ENCODE measurements around the gene ZNF432.
"Not testable (repeated sequence)": the region's sequence is repeated elsewhere in the genome, so short reads cannot be mapped to it uniquely, and the experiment has no call there.

The ZNF432 gene

DNA sequence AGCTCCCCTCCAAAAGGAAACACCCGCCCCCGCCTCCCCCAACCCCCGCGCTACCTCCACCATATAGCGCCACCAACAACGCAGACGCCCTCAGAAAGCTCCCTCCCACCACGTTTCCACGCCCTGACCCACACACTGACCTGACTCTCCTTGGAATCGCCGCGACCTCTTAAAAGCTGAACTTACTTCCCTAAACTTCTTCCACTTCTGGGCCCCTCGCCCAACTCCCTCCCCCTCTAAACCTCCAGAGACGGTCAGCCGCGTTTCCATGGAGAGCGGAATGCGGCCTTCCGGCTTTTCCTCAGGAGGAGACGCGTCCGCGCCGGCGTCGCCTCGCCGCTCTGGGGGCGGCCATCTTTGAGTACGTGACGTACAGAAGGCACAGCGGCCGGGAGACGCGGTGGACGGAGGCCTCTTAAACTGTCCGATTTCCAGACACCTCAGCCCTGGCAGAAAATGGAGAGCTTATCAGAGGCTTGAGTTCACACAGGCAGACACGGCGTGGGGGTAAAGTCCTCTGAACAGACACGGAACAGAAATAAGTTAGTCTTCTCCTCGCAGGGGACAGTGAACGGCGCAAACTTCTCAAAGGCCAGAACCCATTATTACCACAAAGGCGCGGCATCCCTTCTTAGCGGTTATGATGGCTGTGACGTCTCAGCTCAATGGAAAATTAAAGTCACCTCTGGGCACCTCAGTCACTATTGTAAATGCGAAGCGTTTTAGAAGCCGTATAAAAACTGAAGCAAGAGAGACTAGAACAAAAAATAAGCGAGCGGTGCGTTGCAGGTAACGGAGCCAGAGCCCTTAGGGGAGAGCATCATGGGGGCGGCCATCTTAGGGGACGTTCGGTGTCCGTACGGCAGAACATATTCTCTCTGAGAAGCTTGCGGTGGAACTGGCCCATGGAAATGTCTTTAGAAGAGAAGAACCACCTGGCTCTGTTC is at the start of gene ZNF432:
Gene ZNF432, minus strand, starts transcription at position 284 of the 947 bp plus-strand sequence. CDS start 1,970 bp downstream, outside the sequence.
- peak; percentile 96 for DNase-seq

DNA sequence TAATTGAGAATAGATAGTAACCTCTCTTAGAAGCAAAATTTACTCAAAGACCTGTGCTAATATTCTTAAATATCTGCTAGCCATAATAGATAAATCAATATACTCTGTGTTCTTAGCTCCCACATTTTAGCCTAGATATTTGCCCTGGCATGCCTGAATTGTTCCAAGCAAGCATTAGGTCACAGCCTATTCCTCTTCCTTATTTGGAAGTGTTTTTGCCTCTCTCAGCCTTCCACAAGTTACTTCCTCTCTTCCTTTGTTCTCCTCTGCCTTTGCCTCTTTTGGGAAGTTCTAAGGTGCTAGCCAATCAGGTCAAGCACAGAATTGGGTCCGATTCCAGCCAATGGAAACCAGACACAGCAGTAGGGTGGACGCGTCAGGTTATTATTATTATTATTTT is 47.8 kb upstream of the ZNF432 start:
- DNase-seq: not testable (repeated sequence)

DNA sequence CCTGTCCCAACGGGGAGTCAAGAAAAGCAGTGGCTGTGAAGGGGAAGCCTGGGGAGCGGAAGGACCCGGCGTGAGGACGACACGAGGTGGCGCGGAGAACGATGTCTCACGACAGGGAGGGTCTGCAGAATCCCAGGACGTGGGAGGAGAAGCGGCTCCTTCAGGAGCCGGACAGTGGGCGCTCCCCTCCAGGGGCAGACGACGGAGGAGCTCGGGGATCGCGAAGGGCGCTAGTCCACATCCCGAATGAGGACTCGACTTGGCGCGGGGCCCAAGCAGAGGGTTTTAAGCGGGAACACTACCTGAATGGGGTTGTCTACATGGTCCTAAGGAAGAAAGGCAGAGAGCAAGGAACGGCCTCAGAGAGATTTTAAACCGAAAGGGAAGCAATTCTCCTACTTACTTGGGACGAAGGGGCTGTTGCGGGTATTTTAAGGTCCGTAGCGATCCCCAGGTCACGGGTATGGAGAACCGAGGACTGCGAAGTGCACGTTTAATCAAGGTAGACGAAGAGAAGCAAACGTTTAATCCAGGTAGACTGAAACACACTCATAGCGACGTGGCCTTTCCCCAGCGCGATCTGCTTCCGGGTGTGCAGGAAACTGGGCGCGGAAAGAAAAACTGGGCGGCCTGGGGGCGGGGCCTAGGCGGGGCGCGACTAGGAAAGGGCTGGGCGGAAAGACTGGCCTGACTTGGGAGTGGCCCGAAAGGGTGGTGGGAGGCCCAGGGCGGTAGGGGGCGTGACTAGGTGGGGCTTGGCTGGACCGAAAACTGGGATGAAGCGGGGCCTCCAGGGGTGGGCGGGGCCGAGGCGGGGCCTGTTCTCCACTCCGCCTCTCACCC is 46.8 kb upstream of the ZNF432 start, which contains the start of gene ZNF841:
Gene ZNF841, minus strand, starts transcription at position 594 of the 843 bp plus-strand sequence. CDS start 10,964 bp downstream, outside the sequence.
- DNase-seq: peak; percentile 95

GRCh38 chr19:52094526-52095130 is 46.0 kb upstream of the ZNF432 start:
- DNase-seq: no peak

DNA sequence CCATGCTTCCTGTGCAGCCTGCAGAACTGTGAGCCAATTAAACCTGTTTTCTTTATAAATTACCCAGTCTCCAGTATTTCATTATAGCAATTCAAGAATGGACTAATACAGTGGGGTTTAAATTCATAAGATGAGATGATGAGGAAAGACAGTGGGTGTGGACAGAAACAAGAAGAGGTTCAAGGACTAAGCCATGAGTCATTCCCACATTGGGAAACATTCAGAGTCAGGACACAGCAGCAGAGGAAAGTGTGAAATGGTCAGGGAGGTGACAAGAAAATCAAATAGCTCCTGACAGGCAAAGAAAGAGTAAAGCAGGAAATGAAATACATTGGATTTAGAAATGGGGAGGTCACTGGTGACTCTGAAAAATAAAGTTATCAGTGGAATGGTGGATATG is 37.8 kb upstream of the ZNF432 start:
- no peak for DNase-seq

- DNase-seq: peak; percentile 51
These were observed 21.9 kb upstream of the ZNF432 start for GRCh38 chr19:52070496-52070895.

DNA sequence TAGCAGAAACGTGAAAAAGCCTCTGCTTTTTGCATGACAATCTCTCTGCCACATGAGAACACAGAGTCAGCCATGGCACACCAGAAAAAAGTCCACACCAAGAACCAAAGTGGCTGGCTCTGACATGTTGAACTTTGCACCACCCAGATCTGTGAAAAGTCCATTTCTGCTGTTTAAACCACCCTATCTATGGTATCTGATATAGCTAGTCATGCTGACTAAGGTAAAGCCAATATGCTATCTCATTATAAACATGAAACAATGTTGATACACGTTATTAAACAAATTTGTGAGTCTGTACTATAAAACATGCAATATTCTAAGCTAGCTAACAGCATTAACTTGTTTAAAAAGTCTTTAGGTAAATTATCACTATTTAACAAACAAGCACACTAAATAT is 21.0 kb upstream of the ZNF432 start:
- no peak for DNase-seq

DNA sequence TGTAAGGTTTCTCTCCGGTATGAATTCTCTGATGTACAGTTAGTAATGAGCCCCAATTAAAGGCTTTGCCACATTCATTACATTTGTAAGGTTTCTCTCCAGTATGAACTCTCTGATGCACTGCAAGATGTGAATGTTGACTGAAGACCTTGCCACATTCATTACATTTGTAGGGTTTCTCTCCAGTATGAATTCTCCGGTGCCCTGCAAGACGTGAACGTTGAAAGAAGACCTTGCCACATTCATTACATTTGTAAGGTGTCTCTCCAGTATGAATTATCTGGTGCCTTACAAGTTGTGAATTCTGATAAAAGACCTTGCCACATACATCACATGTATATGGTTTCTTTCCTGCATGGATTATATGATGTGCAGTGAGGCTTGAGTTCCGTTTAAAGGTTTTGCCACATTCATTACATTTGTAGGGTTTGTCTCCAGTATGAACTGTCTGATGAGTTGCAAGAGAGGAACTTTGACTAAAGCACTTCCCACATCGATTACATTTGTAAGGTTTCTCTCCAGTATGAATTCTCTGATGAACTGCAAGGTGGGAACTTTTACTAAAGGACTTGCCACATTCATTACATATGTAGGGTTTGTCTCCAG is 17.7 kb upstream of the ZNF432 start:
- no peak for DNase-seq

DNA sequence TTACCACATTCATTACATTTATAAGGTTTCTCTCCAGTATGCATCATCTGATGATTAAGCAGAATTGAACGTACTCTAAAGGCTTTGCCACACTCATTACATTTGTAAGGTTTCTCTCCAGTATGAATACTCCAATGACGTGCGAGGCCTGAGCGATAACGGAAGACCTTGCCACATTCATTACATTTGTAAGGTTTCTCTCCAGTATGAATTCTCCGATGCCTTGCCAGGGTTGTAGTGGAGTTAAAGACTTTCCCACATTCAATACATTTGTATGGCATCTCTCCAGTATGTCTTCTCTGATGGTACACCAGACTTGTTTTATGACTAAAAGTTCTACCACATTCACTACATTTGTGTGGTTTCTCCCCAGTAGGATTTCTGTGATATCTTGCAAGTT is 16.8 kb upstream of the ZNF432 start:
- no peak for DNase-seq

DNA sequence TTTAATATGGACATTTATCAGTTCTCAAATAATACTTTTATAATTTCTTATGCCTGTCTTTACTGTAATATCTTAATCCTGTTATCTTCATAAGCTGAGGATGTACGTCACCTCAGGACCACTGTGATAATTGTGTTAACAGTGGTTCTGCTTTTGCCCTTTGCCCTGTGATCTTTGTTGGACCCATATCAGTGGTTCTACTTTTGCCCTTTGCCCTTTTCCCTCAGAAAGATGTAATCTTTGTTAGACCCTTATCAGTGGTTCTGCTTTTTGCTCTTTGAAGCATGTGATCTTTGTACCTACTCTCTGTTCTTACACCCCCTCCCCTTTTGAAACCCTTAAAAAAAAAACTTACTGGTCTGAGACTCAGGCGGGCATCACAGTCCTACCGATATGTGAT is 7.8 kb upstream of the ZNF432 start:
- DNase-seq: not testable (repeated sequence)

- DNase-seq: not testable (repeated sequence)
These were observed 3.1 kb upstream of the ZNF432 start for GRCh38 chr19:52051736-52052135.

DNA sequence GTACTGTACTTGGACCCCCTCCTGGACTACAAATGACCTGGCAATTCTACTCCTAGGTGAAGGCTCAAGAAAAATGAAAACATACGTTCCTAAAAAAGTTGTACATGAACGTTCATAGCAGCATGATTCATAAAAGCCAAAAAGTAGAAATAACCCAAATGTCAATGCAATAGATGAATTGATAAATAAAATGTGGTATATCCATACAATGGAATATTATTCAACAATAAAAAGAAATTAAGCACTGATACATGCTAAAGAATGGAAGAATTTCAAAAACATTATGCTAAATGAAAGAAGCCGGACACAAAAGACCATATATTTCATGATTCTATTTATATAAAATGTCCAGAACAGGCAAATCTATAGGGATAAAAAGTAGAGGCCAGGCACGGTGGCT is 9.5 kb downstream of the ZNF432 start:
- DNase-seq: no peak

GRCh38 chr19:52034051-52034728 is 14.4 kb downstream of the ZNF432 start:
- no peak for DNase-seq

- no peak for DNase-seq
These were observed 19.9 kb downstream of the ZNF432 start for GRCh38 chr19:52028780-52029123.

DNA sequence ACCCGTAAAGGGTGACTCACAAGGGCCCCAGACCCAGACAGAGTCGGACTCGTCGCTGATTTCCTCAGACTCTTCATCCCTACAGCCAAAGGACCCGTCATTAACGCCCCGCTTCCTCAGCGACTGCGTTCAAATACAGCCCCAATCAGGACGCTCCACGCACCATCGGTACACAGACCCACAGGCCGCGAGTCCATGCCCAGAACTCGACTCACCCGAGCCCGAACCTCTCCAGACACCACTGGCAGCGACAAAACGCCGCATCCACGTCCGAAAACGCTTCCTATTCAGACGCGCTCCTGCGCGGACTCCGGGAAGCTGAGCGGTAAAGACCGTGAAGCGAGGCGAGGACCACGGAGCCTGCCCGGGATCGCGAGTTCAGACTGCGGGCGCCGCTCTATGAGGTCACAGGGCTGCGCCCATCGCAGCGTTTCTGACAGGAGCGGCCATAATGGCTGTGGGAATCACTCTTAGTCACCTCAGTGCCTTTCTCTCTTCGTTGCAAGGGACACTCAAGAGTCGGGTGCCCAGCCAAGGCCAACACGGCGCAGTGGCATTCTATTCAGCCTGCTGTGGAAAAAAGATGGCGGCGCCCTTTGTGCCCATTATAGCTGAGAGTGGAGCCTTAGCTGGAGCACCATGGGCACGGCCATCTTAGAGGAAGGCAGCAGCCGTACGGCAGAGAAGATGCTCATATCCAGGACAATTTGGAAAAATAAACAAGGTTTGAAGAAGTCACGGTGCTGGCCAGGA is 20.4 kb downstream of the ZNF432 start, which contains the start of gene ZNF614:
Gene ZNF614, minus strand, starts transcription at position 353 of the 753 bp plus-strand sequence. CDS start 2,634 bp downstream, outside the sequence.
- peak; percentile 94 for DNase-seq

GRCh38 chr19:52026255-52026990 is 22.2 kb downstream of the ZNF432 start:
- not testable (repeated sequence) for DNase-seq

DNA sequence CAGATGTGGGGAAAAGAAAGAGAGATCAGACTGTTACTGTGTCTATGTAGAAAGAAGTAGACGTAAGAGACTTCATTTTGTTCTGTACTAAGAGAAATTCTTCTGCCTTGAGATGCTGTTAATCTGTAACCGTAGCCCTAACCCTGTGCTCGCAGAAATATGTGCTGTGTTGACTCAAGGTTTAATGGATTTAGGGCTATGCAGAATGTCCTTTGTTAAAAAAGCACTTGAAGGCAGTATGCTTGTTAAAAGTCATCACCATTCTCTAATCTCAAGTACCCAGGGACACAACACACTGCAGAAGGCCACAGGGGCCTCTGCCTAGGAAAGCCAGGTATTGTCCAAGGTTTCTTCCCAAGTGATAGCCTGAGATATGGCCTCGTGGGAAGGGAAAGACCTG is 24.2 kb downstream of the ZNF432 start:
- DNase-seq: not testable (repeated sequence)

DNA sequence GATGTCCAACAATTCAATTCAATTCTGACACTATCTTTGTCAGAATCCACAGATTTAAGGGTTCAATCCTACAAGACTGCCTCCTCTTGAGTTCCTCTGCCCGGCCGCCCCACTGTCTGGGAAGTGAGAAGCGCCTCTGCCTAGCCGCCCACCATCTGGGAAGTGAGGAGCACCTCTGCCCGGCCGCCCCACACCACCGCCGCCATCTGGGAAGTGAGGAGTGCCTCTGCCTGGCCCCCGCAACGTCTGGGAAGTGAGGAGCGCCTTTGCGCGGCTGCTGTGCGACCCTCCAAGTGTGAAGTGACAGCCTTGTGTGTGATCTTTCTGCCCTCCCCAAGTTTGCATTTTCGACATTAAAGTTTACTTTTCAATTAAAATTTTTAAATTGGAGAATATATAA is 26.4 kb downstream of the ZNF432 start:
- no peak for DNase-seq

DNA sequence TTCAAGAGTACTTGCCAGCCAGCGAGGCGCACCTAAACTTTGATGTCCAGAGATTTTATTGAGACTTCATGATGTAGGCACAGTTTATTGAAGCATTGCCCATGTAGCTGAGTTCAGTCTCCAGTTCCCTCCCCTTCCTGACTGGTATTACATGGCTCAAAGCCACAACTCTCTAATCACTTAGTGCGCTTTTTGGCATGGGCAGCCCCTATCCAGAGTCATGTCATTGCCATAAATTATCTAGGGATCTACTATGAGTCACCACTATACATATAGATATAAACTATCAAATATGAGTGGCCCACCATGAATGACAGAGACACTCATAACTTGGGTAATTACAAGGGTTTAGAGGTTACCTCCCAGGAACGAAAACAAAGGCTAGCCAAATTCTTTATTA is 28.1 kb downstream of the ZNF432 start:
- DNase-seq: no peak

- no peak for DNase-seq
These were observed 38.0 kb downstream of the ZNF432 start for GRCh38 chr19:52010674-52011073.
